GM19372 (cell line): ENCODE results near the gene UNC13C.

Experiments
- ATAC-seq: cut with Tn5 transposase; IDR thresholded peaks from one replicate; pipeline ENCODE4 v1.9.1; 2021; ENCODE audit warnings: mild to moderate bottlenecking, low read depth, moderate library complexity; ENCODE audit not compliant: unreplicated experiment

Gene UNC13C

DNA sequence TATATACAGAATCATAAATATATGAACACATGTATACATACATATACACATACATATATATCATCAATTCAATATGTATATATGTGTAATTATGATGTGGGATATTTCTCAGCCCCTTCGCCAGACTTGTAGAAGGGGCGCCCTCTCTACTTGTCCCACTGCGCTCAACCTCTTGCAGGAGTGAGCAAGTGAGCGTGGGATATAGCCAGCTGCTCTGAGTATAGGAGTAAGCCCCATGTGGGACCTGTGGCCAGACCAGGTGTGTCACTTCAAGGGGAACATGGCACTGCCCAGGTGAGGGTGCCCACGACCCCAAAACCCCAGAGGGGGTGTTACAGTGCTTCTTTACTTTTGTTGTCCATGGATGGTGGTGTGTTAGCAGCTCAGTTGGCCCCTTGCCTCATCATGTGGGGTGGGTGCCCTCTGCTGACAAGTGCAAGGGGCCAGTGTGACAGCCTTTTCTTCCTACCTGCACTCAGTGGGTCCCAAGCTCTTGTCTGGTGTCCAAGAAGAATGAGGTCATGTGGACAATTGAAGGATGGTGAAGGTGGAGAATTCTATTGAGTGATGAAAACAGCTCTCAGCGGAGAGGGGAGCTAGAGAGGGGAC is 304.1 kb downstream of the UNC13C start:
- ATAC-seq, result no peak

DNA sequence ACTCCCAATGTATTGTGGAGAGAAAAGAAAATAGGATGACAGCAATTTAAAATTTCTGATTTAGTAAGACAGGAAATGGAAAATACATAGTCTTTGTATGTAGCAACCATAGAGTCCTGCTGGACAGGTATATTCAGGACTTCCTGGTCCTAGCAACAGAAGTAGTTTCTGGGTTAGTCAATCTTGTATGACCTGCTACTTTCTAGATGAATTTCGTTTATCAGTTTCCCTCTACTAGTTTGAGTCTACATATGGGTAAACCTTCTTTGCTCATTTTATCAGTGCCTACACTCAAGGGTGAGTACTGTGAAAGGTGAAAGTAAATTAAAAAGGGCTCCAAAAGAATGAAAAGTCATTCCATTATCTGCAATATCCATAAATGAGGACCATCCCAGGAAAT is 309.8 kb downstream of the UNC13C start:
- no peak for ATAC-seq

DNA sequence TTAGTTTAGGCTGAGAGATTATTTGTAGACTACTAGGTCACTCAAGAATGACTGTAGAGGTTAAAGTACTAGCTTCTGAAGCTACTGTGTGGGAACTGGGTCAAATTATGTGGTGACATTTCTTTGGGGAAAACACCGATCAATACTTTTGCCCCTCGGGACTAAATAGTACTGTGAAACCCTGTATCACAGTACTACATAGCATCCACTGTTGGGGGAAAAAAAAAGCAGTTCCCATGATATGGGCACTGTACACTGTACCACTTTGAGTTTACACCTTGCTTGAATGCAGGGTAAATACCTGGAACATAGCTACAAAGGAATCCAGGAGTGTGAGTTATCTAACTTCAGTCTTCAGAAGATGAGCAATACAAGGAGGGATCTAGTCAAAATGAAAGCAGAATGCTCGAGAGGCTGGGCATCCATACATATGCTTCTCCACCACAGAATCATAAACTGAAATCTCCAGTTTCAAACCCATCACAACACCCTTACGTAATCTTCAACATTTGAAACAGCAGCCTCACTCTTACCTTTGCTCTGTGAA is 311.4 kb downstream of the UNC13C start:
- ATAC-seq, result no peak

DNA sequence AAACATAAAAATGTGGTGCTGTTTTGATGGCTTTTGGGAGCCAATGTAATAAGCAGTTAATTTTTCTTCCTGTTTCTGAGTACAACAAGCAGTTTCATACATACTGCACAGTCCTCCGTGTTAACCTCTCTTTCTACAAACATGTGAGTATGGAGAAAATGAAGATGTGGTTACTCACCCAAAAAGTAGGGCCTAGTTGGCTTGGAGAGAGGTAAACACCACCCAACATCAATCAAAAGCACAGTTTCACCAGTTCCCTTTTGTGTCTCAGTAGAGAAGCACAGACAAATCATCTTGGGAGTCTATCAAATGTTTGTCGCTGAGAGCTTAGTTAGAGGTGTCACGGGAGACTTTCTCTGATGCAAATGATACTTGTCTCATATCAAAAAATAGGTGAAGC is 320.2 kb downstream of the UNC13C start:
- no peak for ATAC-seq

DNA sequence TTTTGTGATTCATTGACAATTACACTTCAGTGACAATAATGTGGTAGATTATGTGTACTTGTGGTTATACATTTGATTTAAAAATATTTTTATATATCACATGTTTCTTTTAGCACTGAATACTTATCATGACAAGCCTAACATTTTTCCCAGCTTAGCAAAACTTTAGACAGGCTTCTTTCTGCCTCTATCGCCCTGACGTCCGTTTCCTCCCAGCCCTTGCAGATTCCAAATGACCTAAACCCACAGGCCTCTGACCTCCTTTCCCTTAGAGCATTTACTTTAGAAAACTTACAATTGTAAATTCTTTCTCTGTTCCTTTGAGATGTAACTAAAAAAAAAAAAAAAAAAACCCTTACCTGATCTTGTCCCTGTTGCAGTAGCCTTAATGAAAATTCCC is 326.1 kb downstream of the UNC13C start:
- no peak for ATAC-seq

DNA sequence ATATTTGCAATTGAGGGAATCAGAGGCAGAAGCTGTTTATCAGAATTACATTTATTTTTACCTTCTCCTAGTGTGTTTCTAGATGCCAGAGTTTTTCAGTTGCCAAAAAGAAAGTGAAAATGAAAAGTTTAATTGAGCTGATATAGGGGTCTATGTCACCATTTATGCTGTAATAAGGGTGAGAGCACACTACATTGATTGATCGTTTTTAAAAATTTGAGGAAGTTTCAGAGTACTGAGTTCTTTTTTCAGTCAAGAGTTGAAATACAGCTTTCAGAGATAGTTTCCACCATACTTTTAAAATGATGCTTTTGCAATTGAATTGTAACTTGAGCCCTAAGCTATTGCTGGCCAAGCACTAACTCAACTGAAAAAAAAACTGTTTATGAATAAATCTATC is 326.9 kb downstream of the UNC13C start:
- no peak for ATAC-seq

DNA sequence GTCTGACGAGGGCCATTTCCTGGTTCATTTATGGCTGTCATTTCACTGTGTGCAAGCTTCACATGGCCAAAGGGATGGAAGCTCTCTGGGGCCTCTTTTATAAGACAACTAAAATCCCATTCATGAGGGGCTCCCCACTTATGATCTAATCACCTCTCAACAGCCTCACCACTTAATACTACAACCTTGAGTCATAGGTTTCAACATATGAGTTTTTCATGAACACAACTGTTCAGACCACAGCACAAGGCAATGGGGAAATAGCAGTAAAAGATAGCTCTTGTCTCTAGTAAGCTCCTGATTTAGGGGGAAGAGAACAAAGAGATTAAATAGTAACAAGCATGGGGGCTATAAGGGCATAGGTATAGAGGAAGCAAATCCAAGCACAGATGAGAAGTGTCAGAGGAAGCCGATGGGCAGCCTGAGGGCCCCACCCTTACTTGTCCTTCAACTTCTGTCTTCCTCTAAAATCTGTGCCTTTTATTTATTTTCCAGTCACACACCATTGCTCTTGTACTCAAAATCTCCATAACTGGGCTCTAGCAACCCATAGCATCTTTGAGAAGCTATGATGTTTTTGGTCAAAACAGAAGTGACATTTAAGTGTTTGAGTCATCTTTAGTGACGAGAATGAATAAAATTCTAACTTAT is 329.1 kb downstream of the UNC13C start:
- no peak for ATAC-seq

DNA sequence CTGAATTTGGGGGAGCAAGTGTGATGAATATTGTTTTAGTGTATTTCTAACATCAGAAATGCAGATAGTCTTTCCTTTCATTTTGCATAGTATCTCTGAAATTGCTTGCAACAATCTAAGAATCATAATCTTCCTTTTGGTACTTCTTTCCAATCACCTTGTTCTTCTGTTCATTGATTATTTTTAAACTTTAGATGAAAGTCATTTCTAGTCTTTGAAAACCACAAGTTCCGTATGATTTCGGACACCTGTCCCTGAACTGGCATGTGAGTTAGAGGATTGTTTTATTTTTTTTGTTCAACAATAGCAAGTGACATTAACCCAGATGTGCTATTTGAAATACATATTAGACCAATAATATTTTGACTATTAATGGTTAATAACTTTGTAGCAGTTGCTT is 329.7 kb downstream of the UNC13C start:
- no peak for ATAC-seq

DNA sequence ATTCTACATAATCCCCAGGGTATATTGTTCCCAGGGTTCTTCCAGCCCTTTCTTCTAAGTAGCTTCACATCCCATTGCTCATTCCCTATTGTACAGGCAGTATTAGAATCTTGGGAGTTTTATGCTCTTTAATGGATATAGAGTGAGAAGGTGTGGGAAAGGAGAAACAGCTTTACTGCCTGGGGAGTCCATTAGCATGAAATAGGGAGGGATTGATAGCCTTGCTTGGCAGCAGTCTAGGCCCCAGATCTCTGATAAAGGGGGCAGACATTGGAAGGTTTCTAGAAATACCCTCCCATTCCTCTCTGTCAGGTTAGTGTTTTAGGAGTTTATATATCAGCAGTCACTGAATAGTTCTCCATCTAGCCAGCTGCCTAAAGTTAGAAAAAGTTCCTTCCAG is 334.3 kb downstream of the UNC13C start:
- ATAC-seq, result no peak

DNA sequence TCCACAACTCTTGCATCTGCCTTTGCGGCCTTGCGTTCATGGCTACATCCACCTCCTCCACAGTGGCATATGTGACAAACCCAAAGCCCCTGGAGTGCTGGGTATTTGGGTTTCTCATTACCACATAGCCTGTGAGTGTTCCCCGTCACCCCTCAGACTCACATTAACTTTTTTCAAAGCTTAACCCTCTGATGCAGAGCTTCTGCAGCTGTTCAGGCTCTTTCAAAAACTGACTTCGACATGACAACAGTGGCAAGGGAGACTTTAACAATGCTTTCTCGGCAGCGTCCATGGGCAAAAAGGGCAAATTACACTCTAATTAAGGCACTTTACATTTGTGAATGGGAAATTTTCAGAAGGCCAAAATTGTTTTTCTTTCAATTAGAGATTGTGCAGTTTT is 343.2 kb downstream of the UNC13C start:
- no peak for ATAC-seq

DNA sequence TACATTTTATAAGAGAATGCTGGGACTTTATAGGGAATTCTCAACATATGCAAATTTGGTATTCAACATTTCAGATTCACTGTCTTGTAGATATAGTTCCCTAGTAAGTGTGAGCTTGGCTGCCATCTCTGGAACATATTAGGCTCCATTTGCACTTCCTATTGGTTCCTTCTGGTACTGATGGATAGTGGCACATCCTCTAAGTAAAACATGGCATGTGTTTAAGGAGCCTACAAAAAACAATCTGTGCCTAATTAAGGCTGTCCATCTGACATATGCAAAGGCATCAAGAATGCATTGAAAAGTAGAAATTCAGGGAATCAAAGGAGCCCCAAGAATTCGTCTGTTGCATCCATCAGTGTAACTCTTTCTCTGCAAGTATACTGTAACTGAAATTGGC is 344.1 kb downstream of the UNC13C start:
- no peak for ATAC-seq

DNA sequence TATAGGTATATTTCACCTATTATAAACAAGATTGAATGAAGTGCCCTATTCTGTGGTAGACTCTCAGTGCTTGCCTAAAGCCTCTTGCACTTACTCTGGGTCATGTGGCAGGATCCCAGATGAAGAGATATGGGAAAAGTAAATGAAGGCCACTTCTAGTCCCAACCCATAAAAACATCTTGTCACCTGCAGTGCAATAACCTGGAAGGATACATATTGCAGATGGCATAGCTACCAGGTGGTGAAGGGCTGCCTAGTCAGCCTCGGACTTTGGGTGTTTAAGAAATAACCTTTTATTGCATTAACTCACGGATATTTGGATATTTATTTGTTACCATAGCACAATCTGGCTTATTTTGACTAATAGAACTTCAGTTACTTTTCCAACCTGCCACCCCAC is 367.1 kb downstream of the UNC13C start:
- ATAC-seq, result no peak

DNA sequence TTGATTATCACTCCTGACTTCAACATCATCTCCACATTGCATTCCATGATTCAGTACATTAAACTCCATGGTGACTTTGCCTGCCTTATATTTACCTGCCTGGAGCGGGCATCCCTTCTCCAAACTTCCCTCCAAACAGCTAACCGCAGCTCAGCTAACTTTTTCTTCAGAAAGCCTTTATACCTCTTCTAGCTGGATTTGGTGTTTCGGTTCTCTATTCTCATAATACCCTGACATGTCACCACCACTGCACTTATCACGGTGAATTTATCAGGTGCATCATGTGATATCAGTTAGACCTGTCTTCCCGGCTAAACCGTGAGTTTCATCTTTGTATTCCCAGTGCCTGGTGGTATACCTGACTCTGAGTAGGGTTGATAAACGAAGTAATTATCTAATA is 367.6 kb downstream of the UNC13C start:
- ATAC-seq, result no peak

DNA sequence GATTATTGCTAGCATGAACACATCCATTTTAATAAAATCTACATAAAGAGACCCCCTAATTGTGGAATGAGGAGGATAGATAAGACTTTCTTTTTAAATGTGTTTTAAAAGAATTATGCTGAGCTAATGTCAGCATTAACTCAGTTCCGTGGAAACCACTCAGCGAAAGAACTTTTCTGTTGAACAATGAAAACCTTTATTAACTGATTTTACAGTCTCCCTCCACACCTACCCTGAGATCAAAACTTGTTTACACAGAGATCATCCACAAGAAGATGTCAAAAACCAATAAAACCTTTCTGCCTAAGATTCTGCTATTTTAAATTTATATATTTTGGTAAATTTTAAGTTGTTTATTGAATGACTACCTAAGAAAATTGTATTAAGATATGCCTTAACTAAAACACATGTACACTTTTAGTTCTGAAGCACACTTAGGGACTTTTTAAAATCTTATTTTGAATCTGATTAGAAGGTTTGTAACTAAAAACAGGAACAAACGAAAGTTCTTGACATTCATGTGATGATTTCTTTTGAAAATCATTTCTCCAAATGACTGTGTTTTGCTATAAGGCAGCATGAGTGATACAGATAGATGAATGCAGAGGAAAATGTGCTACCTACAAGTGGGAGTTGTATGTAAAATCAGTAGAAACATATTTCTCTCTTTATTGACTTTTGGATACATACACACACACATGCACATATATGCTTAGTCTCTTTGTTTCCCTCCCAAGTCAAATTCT is 369.0 kb downstream of the UNC13C start:
- no peak for ATAC-seq

DNA sequence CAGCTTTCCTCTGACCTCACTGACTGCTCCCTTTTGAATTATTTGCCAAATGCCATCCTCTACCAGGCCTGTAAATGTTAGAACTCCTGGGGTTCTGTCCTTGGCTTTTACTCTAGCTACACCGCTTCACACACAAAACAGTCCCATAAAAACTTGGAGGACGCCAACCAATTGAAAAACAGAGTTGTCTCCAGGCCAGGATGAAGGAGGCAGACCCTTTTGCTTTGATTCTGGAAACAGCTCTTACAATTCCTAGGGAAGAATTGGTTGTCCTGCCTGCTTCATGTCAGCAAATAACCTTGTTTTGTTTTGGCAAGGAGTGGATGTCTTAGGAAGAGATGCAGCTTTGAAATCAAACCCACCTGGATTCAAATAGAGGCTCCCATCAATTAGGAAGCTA is 375.5 kb downstream of the UNC13C start:
- ATAC-seq, result no peak

DNA sequence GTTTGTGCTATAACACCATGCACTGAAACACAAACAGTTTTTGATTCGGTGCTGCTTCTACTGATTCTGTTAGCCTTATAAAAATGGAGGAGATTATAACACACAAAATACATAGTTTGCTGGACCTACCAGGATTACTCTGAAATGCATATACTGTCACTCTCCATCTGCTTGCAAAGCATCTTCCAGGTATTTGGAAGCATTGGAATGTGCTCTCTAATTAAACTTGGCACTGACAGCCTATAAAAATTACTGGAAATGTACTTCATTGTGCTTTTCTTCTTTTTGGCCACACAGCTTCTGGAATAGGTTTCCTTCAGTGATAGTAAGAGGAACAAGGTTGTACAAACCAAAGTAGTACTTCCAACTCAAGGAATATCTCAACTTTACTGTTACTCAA is 376.1 kb downstream of the UNC13C start:
- ATAC-seq, result no peak

DNA sequence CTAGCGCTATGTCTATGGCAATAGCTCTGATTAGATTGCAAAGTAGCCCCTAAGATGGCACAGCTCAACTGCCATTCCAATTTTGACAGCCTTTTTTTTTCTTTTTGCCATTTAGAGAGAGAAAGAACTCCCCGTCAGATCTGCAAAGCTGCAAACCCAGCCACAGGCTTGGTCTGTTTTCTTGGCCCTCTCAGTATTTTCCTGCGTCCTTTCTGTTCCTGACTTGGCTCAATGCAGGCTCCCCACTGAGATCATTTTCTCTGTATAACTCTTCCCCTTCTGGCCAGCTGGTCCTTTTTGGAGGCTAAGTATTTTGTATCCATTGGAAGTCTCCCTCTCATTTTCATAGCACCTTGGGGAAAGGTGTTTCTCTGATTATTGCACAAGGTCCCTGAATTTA is 386.7 kb downstream of the UNC13C start:
- ATAC-seq, result no peak

DNA sequence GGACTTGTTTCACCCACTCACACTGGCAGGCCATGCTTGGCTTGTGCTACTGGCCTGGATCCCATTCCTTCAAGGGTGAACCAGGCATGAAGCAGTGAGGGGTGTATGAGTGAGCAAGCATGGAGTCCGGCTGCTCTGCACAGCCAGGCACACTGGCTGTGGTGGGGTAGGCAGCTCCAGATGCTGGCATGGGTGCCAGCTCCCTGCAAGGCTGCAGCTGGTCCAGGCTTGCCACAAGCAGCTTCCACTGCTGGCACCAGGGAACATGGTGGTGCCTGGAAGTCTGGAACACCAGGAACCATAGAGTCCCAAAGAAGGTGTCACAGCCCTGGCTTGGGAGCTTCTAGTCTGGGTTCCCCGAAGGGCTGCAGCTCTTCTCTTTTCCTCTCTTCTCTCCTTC is 395.1 kb downstream of the UNC13C start:
- no peak for ATAC-seq

DNA sequence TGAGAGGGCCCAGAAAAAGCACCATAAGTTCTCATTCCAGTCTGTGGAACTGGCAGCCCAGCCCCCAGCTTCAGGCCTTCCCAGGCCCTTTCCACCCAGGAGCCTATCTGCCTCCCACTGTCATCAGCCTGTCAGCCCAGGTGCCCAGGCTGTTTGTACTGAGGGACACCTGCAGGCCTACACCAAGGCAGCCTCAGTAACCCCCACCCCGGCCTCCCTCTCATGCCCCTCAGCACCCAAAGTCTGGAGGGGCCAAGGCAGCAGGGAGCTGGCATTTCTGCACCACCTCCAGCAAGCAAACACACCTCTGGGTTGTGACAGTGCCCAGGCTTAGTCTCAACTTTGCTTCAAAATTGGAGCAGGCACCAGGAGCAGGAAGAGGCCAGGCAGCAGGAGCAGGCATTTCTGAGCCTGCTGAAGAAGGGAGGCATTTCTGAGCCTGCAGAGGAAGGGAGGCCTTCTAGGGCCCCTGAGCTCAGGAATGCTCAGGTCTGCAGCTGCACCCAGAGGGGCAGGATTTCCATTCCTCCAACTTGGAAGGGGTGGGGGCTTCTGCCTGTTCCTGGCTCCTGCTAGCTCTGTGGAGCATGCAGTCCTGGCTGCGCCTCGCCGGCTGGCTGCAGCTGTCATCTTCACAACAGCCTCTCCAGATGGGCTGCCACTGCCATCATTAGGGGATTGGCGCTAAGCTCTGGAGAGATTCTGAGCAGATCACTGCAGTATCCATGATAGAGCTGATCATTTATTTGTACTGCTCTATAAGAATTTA is 396.1 kb downstream of the UNC13C start:
- ATAC-seq, result no peak

DNA sequence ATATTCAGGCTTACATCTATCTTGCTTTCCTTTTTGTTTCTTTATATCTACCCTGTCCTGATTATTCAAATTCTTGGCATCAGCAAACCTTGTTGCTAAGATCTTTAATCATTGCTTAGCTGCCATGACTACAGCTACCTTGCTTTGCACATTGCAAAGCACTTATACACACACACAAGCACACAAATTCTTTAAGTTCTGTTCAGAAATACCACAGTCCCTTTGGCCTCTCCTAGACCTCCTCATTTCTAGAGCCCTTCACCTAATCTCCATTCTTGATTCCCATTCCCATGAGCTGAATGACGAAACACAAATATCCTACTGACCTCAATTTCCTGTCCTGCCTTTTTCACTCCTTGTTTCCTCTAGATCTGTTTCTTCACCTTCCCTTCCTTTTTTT is 409.6 kb downstream of the UNC13C start:
- no peak for ATAC-seq

DNA sequence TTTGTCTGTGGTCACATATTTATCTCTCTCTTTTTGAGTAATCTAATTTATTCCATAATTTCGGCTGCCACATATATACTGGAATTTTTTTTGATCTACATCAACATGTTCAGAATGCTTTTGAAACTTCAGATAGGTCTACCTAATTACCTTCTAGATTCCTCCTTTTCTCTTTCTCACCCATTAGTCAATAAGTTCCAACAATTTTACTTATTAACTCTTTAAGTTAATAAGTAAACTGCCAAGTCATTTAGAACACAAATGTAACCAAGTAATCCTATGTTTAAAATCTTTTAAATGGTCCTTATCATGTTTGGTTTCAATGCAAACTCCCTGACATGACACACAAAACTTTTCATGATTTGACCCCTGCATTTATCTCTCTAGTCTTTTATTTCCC is 410.5 kb downstream of the UNC13C start:
- no peak for ATAC-seq
